GM21576 (cell line): ENCODE data around the gene YTHDC2.
A peak's percentile ranks its signal among the peaks of the same experiment; 100 is the strongest.

Experiments used
- ATAC-seq: cut with Tn5 transposase; IDR thresholded peaks from one replicate; pipeline ENCODE4 v1.9.1; 2021; ENCODE audit warnings: mild to moderate bottlenecking, moderate library complexity; ENCODE audit not compliant: unreplicated experiment

The YTHDC2 gene

GRCh38 chr5:113513384-113514288 lies at the start of gene YTHDC2:
TSS of gene YTHDC2 (plus strand) at chr5:113513694. CDS start at chr5:113513896, 202 bp downstream.
- ATAC-seq, result peak; percentile 98

GRCh38 chr5:113474100-113474728 lies 39.3 kb upstream of the YTHDC2 start:
- ATAC-seq, result no peak

DNA sequence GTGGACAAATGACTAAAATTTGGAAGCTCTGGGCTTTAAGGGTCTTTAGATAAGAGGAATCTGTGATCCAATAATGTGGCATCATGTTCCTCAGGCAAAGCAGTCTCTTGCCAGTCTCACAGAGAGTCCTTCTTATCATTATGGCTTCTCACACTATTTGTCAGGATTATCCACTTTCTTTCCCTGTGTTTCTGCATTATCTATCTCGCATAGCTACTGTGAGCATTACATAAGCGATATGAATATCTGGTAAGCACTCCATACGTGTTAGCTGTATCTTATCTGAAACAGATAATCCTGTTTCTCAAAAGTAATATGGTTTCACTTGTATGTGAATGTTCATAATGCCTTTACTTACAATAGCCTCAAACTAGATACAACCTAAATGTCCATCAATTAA lies 34.8 kb upstream of the YTHDC2 start:
- ATAC-seq, result no peak

DNA sequence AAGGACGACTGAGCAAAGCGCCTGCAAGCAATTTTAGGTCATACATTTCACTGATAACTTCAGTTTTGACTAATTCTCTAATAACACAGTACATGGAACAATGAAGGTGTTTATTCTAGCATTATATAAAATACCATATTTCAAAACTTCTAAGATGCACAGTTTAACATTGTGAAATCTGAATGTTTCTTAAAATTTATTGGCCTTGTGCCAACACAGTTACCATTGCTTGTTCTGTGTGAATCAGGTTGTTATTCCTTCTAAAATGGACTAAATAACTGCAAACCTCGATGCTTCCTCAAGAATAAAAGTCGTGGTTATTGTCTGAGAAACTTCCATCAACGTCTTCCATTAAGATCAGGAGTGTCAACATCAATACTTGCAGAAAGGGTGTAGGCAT lies 33.3 kb upstream of the YTHDC2 start:
- ATAC-seq, result no peak

DNA sequence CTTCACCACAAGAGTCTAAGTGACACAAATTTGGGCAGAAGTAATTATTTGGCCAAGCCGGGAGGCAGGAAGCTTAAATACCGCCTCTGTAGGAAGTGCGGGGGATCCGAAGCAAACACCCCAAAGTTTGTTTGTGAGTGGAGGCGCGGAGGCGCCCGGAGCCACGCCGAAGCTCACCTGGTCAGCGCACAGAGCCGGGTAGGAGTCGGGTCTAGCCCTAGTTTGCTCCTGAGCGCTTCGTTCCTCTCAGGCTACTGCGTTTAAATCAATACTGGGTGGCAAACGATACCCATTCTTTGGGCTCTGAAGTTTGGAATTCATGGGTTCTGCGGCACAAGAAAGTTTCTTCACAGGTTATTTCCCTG lies 26.1 kb upstream of the YTHDC2 start:
- no peak for ATAC-seq

GRCh38 chr5:113487781-113488644 lies 25.5 kb upstream of the YTHDC2 start, which contains the start of gene MCC:
TSS of gene MCC (minus strand) at chr5:113488453.
- no peak for ATAC-seq

GRCh38 chr5:113488645-113489184 lies 24.8 kb upstream of the YTHDC2 start:
- ATAC-seq, result no peak

DNA sequence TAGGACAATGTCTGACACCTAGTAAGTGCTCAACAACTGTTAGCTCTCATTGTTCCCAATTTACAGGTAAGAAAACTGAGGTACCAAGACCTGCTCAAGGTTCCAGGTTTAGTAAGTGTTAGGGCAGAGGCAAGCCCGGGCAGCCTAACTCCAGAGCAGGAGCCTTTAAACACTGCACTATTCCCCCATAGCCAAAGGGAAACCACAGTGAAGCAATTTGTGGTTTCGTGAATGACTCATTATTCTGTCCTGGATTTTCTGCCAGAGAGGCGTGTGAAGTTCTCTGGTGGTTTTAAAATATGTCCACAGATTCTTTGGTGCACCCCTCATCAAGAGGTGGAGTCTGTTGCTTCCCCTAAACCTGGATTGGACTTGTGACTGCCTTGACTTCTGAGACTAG lies 24.2 kb upstream of the YTHDC2 start:
- no peak for ATAC-seq

DNA sequence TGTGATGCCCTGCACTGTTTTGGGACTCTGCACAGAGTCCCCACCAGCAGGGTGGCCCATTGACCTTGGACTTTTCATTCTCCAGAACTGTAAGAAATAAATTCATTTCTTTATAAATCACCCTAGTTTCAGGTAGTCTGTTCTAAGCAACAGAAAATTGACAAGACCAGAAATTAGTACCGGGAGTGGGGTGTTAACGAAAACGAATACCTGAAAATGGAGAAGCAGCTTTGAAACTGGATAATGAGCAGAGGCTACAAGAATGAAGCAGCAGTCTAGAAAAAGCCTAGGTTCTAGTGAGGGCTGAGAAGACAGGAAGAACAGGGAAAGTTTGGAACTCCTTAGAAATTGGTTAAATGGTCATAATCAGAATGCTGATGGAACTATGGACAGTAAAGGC lies 23.2 kb upstream of the YTHDC2 start:
- no peak for ATAC-seq

- no peak for ATAC-seq
Observed at GRCh38 chr5:113491022-113491421, 22.5 kb upstream of the YTHDC2 start.

- no peak for ATAC-seq
Observed at GRCh38 chr5:113493446-113493845, 20.0 kb upstream of the YTHDC2 start.

DNA sequence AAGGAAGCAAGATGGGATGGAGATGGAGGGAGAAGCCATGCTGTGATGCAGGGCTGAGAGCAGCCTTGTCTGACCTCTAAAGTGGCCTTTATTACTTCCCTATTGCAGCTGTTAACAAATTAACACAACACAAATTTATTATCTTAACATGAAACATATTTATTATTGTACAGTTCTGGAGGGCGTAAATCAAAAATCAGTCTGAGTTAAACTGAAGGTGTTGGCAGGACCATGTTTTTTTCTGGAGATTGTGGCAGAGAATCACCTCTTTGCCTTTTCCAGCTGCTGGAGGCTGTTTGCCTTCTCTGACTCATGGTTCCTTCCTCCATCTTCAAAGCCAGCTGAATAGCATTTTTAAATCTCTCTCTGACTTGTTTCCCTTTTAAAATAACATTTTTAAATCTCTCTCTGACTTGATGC lies 18.1 kb upstream of the YTHDC2 start:
- ATAC-seq, result no peak

DNA sequence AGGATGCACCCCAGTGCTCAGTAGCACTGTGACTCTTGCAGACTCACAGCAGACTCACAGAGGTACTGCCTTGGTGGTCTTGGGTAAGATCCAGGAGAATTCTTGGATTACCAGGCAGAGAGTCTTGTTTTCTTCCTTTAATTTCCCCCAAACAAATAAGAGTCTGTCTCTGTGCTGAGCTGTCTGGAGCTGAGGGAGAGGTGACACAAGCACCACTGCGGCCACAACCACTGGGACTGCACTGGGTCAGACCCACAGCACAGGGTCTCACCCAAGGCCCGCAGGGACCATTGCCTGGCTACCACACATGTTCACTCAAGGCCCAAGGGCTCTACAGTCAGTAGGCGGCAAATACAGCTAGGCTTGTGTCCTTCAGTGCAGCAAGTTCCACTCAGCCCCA lies 11.4 kb upstream of the YTHDC2 start:
- ATAC-seq, result no peak

- ATAC-seq, result no peak
Observed at GRCh38 chr5:113503146-113503545, 10.3 kb upstream of the YTHDC2 start.

DNA sequence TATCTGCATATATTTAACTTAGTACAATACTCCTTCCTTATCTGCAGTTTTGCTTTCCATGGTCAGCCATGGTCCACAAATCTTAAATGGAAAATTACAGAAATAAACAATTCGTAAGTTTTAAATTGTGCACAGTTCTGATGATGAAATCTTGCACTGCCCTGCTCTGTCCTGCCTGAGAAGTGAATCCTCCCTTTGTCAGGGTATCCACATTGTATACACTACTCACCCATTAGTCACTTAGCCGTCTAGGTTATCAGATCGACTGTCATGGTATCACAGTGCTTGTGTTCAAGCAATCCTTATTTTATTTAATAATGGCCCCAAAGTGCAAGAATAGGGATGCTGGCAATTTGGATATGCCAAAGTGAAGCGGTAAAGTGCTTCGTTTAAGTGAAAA lies 8.3 kb upstream of the YTHDC2 start:
- no peak for ATAC-seq

DNA sequence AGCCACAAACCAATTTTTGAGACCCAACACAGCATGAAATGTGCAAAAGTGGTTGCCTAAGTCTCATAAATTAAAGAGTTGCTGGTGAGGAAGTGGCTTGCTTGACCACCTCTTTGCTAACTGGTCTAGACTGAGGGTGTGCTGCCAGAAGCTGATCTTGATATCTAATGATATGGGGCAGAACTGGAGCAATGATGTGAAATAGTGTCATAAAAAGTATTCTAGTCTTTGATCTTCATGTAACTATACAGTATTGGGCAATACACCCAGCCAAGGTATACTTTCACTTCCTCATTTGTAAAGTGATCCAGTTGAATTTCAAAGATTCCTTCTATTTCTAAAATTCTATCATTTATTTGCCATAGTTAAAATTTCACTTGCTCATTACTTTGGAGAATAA lies 5.9 kb upstream of the YTHDC2 start:
- no peak for ATAC-seq

- ATAC-seq, result no peak
Observed at GRCh38 chr5:113508756-113509155, 4.7 kb upstream of the YTHDC2 start.

DNA sequence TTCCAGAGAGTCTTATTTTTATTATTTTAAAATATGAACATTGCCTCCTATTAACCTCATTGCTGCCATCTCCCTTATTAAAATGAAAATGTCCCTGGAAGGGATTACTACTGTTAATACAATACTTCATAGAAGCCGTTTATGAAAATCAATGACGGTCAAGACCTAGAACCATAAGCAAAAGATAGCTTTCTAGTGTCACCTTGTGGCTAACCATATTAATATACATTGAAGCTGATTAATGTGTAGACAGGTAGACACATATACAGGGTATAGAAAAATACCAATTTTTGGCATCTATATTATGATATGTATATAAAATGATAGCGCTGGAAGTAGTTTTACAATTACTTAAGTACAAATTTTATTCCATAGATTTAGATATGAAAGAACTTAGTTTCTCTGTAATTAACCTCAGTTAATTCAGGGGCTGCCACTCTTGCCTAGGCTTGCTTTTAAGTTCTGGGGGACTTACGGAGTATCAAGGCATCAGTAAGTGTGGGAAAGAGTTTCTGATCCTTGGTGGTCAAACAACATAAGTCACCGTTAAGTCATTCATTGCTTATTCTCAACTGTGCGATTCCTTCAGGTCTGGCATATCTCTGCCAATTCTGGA lies 2.5 kb upstream of the YTHDC2 start:
- ATAC-seq, result no peak

GRCh38 chr5:113512341-113512740 lies 1.2 kb upstream of the YTHDC2 start:
- ATAC-seq, result no peak

DNA sequence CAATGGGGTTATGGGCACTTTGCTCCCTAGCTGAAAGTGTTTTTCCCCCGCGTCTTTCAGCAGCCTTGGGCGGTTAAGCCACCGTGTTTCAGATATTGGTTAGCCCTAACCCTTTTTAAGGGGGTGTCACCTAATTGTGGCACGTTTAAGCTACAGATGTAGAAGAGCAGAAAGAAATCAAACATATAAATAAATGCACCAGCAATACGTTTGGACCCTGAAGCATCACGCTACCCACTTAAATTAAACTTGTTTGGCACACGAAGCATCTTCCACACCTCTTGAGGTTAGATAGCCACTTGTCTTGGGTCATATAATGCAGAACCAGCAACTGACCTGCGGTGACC lies 768 bp downstream of the YTHDC2 start:
- no peak for ATAC-seq

DNA sequence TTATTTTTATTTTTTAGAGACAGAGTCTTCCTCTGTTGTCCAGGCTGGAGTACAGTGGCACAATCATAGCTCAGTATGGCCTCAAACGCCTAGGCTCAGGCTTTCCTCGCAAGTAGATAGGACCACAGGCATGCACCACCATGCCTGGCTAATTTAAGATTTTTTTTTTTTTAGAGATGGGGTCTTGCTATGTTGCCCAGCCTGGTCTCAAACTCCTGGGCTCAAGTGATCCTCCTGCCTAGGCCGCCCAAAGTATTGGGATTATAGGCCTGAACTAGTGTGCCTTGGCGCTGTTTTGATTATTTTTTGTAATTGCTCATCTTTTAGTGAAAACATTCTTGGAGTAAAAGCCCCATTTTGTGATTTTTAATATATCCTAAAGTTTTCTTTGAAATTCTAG lies 5.4 kb downstream of the YTHDC2 start:
- ATAC-seq, result no peak
